Dedifferentiated amniotic fluid mesenchymal stem cell (primary cell): ENCODE data around the gene C11orf87.

Experiments used
- DNase-seq: peaks from one replicate; pipeline ENCODE4 v3.0.0-alpha.2; 2016; ENCODE audit errors: extremely low spot score

C11orf87 gene

GRCh38 chr11:109439684-109440083 lies 17.7 kb downstream of the C11orf87 start:
- no peak for DNase-seq

- DNase-seq: no peak
Observed at GRCh38 chr11:109443052-109443451, 21.1 kb downstream of the C11orf87 start.

GRCh38 chr11:109454857-109455256 lies 32.9 kb downstream of the C11orf87 start:
- DNase-seq: no peak
